Measurements from ENCODE around the gene TNNC1.

TNNC1 gene

DNA sequence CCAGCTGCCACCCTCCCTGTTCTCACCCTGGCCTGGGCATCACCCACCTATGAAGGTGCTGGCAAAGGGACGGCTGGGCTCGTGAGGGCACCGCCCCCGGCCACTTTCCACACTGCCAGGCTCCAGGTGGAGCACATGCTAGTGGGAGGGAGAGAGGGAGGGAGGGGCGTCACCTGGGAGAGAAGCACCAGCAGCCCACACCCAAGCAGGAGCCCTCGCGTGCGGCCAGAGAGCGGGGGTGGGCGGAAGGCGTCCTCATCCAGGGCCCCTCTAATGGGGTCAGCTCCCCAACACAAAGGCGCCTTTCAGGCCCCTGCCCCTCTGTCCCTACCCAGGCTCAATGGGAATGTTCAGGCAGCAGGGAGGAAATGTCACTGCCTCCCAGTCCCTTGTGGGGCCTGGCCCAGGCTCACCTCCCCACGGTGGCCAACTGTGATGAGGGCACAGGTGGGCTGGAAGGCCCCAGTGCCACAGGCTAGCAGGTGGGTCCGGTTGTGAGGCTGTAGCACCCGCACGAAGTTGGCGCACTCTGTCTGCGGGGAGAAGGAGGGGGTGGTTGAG lies 12.0 kb downstream of the TNNC1 start:
- DNase-seq, result no peak

DNA sequence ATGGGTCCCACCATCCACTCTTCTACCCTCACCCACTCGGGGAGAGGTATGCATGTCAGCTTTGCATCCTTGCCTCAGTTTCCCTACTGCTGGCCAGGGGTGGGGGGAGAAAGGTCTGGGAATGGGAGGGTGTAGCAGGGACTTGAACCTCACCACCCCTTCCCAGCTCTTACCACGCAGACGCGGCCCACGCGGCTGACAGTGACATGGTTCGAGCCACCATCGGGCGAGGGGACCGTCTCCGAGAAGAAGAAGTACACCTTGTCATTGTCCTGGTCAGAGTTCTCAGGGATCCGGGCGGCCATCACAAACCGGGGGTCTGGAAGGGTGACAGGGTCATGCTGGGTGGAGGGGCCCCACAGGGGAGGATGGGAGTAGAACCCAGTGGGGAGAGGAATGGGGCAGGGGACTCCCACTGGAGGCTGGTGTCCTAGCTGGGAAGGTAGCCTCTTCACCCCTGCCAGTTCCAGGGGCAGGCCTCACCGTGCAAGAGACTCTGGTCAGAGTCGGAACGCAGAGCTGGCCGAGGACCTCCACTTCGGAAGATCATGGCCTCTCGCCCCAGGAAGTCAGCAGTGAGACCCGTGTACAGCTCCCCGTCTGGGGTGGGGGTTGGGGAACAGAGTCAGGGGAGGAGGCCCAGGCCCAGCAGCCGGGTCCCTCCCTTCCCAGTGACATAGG lies 12.6 kb downstream of the TNNC1 start:
- no peak for DNase-seq

DNA sequence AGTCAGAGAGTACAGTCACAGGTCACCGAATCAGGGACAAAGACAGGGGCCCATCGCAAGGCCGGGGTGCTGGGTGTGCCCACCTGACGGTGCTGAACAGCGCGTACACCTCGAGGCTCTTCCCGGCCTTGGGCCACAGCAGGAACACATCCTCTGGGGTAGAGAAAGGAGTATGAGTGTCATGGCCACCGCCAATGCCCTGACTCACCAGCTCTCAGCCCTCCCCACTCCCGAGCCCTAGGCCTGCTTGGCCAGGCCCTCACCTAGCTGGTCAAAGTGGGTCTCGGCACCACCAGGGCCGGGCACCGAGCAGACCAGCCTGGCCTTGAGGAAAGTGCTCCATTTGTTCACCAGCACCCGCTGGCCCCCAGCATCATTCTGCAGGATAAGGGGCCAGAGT lies 13.2 kb downstream of the TNNC1 start:
- DNase-seq, result no peak

DNA sequence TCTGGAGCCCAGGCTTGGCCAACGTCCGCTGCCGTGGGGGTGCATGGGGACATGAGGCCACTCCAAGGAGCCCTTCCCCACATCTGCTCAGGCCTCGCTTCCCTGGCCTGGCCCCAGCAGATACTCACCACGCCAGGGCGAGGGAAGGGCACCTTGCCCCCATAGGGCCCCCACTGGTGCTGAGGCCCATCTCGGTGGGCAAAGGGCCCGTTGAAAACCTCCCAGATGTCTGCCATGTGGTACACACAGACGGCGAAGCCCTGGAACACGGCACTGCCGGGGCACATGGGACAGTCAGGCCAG lies 13.6 kb downstream of the TNNC1 start:
- DNase-seq, result no peak

DNA sequence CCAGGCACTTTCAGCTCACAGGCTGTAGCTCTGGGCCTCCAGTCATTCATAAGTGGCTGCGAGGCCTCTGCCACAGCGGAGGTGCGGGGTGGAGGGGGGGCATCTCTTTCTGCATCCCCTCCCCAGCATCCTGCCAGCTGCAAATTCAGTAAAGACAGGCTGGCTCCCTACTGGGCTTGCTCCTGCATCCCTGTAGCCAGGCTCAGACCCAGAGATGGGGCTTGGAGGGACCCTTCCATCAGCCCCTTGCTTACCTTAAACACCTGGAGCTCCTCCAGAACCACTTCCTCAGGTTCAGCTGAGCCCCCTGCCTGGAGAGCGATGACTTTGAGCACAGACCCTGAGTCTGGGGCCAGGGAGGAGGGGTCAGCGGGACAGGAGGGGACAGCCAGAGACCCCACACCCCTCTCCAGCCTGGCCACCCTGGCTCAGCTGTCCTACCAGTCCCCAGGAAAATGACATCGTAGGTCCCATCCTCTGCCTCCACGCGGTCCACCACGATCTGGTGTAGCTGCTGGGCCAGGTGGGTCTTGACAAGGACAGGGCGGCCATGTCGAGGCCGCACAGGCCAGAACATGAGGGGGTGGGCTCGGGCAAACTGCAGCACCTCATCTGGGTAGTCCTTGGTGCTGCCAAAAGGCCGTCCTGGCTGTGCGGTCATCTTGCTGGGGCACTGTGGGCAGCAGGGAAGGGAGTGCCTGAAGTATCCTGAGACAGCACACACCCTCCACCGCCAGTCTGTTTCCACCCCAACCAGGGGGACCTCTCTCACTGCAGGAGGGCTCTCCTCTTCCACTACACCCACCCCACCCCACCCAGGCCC lies 14.2 kb downstream of the TNNC1 start:
- DNase-seq, result no peak

DNA sequence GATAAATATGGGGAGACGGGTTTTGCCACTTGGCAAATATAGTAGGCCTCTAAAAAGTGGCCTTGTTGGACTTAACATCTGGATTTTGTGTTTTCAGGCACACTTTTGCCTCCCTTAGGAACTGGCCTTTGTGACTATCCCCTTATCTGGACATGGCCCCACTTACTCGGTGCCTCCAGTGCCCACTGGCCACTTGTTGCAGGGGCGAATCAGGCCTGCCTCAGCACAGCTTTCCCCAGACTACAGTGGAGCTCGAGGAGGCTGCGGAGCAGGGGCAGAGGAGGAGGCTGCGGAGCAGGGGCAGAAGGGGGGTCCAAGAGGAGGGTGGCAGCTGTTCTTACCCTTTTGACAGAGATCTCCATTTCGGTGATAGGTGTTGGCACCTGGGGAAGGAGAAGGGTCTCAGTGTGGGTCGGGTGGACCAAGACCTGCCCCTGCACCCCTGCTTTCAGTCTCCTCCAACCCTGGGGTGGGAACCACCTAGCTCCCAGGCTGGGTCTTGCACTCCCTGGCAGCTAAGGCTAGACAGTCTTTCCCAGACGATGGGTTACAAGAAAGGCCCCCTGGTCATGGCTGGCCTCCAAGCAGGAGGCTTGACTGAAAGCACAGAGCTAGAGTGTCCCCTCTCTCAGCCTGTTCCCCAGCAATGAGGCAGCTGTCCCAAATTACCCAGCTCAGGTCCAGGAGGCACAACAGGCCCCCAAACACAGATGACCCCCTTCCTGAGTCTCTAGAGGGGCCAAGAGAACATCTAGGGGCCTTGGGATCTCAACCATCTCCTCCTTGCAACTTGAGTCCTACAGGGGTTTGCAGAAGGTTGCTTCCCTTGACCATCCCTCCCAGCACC lies 15.0 kb downstream of the TNNC1 start:
- no peak for DNase-seq

DNA sequence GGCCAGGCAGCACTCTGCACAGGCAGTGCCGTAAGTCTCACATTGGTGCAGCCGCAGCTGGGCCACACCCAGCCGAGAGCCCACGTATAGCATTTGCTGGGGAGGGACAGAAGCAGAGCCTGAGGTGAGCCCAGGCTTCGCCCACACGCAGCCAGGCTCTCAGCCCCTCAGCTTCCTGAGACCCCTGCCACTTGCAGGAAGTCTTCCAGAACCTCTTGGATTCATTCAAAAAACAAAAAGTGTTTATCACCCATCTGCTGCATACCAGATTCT lies 15.8 kb downstream of the TNNC1 start:
- DNase-seq, result no peak

DNA sequence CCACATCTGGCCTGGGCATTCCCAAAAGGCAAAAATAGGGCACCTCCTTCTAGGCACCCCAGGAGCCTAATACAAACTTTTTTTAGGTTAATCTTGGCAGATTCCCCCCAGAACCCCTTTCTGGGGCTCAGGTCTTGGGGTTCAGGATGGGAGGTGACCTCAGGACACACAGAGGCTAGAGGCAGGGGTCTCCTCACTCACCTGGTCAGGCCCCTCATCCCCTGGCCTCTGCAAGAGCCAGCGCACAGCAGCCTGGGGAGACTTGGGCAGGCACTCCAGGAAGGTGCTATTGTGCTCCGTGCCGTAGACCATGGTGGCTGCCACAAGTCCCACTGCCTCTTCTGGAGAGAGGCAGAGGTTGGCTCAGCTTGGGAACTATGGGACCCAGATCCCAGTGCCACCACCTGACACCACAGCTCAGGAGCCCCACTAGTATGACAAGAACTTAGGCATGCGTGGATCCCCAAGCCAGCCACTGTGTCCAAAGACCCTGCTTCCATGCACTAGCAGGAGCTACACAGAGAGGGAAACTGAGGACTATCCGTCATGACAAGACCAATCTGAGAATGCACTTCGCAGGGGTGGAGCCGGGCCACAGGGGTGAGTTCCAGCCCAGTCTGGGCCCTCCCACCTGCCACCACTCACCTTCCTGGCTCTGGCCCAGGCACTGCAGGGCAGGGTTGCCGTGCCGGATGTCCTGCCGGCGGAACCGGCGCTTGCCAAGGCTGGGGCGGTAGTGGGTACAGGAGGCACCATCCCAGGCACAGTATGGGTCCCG lies 16.3 kb downstream of the TNNC1 start:
- no peak for DNase-seq

DNA sequence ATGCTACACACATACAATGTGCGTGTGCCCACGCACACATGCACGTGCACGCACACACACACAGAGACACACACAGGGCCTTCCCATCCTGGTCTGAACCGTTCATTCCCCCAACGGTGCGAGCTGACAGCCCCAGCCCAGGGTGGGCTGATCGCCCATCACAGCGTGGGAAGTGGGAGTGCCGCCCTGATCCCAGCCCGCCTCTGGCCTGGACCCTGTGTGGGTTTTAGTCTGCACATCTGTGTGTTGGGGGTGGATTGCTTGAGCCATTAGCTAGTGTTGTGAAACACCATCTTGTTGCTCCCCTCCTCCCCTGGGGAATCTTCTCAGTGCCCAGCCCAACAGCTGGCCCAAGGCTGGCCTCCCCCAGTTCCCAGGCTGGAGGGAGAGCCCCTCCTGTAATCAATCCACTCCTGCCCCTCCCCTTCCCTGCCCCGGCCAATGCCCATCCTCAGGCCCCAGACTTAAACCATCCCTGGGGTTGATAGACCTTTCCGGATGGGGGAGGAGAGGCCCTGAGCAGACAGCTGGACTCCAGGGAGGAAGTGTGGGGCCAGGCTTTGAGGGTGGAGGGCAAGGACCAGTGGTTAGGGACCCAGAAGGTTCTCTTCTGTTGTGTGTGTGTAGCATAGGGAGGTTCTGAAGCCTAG lies 17.2 kb downstream of the TNNC1 start:
- no peak for DNase-seq

DNA sequence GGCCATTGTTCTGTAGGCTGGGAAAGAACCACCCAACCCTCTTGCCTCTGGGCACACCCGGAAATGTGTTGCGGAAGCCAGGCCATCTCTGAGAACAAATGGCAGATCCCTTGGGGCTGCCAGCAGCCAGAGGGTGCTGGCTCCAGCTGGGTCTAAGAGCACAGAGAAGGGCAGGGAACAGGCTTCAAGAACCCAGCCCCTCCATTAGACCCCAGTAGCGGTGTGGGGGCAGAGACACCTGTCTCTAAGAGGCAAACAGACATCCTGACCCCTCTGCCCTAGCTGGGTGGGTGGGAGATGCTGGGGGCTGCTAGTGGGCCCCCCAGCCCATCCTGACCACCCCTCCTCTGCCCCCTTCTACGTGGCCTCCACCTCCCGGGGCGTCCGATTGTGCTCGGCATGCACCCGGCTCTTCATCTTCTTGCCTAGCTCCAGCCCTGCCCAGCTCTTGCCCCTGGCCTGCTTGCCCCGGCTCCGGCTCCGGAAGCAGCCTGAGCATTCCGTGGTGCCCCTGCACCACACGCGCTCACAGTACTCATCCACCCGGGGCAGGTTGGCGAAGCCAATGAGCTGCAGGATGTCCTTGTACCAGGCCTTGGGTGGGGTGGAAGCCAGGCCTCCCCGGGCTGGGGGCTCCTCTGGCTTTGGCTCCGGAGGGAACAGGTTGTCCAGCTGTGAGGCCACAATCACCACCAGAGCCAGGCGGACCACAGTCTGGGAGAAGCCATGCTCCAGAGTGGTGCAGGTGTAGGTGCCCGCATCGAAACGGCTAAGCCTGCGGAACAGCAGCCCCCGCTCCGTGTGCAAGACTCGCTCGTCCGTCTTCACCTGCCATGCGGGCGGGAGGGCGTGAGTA lies 18.4 kb downstream of the TNNC1 start:
- DNase-seq, result no peak

DNA sequence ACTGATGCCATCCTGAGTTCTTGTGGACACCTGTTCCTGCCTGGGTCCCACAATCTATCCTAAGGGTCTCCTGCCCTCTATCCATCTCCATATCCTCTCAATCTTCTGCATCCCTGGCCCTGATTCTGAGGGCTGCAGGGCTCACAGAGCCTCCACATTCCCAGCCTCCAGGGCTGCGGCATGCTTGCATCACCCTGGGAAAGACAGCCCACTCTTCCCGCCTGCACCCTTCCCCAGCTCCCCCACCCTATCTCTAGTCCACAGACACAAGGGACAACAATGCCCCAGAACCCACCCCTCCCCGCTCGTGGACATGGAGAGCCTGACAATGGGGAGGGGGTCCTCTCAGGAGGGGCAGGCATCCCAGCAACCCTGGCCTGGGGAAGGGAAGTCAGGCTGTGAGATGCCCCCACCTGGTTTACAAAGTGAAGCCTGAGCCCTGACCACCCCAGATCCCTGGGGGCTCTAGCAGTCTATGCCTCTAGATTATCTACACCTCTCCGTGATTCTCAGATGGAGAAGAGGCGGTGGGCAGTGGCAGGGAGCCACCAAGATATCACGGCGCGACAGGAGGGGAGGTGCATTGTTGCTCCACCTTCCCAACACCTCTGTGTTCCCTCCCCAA lies 19.2 kb downstream of the TNNC1 start:
- DNase-seq, result no peak

DNA sequence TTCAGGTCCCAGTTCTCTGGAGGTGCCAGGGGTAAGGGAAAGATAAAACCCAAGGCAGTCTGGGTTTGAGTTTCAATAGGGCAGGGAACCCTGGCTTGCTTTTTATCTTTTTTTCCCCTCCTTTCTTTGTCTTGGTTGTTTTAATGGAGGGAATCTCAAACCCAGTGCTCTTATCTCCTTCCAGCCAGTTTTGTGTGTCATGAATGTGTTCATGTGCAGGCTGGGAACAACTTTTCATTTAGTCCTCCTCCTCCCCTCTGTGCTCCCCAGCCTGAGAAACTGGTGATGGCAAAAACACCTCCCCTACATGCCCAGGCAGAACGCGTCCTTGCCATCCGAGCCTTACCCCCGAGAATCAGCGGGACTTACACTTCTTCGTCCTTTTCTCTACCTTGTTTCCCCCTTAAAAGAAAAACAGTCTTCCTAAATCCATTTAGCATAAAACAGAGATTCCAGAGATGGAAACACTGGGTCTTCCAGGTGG lies 19.8 kb downstream of the TNNC1 start:
- no peak for DNase-seq

DNA sequence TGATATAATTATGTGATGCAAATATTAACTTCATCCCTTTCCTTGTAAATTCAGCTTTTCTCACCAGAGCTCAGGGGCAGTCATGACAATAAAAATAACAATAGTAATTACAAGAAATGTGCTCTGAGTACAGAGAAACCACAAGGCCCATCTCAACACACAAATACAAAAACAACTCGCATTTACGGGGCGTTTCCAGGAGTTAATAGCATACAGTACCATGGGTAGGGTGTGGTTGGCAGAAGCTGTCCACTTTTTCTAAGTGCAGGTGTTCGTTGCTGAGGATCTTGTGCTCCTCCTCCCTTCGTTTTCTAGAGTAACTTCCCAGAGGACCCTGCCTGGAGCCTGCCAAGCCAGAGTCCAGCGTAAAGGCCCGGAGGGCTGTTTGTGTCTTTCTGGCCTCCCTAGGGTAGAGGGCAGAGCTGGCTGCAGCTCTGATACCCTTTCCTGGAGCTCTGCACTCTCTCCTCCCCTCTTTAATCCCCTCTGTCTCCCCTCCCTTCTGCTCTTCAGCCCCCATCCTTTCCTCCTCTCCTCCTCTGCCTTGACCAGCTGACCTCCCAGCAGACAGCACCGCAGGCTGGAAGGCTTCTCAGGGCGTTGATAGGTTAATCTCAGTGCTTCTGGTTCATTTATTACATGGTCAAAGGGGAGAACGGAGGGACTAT lies 20.4 kb downstream of the TNNC1 start:
- DNase-seq, result no peak

DNA sequence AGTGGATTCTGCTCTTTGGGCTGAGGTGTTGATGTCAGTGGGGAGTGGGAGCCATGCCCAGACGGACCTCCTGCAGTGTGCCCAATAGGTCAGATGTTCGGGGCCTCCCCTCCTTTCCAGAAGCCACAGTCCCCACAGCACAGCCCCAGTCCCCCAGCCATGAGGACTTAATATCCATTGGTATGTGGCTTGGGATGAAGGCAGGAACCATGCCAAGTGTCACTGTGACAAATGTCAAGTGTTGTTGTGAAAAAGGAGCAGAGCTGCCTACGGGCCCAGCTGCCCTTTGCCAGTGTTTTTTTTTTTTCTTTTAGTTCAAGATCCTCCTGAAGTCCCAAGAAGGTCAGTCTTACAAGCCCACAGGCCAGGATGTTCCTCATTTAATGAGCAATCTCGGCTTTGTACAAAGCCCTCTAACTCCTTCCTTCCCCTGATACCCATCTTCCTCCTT lies 21.1 kb downstream of the TNNC1 start:
- no peak for DNase-seq

DNA sequence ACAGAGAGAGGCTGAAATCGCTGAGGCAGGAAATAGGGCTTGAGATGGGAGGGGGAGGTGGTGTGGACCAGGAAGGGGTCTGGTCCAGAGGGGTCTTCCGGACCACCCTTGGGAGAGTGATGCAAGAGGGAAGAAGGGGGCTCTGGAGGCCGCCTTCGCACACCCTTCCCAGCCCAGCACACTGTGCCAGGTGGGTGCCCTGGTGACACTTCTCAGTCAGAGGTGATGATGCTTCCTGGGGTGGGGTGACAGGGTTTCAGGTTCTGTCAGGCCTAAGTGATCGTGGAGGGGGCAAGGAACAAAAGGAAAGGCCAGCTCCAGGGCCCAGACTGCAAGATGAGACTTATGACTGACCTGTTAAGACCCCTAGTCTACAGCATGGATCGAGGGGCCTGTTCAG lies 21.6 kb downstream of the TNNC1 start:
- no peak for DNase-seq

DNA sequence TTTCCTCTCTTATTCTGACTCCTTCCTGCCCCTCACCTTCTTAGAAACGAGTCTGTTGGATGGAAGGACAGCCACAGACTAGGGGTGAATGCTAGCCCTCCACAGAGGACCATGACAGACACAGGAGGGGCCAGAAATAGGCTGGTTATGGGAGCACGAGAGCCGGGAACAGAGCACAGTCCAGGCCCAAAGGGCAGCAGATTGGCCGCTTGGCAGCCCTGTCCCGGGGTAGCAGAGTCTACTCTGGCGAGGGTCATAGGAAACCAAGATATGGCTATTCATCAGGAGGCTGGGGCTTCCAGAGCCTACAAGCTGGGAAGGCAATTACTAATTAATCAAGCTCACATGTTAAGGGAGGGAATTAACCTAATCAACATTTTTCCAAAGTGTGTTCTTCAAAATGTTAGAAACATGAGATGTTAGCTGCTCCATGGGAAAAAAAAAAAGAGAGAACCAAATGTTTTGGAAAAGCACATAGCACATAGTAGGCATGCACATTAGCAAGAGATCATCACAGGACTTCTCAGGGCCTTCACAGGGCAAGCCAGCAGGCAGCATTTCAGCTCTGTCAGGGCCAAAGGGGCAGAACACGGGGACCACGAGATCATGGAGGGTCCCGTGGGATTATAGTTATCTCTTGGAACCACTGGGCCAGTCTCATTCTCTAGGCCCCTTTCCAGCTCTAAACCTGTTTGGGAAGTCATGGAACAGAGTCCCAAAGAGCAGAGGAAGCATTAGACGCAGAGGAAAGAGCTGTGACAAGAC lies 22.2 kb downstream of the TNNC1 start:
- no peak for DNase-seq

DNA sequence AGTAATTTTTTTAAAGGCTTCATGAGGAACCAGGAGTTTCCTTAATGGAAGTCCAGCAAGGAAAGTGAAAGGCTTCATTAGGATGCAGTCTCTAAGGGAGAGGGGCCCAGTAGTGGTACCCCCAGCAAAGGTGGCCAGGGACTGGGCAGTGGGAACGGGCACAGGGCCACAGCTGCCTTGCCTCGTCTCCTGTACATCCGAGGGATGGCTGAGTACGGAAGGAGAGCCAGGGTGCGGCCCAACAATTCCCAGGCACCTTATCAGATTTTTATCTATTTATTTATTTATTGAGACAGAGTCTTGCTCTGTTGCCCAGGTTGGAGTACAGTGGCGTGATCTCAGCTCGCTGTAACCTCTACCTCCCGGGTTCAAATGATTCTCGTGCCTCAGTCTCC lies 23.4 kb downstream of the TNNC1 start:
- no peak for DNase-seq

DNA sequence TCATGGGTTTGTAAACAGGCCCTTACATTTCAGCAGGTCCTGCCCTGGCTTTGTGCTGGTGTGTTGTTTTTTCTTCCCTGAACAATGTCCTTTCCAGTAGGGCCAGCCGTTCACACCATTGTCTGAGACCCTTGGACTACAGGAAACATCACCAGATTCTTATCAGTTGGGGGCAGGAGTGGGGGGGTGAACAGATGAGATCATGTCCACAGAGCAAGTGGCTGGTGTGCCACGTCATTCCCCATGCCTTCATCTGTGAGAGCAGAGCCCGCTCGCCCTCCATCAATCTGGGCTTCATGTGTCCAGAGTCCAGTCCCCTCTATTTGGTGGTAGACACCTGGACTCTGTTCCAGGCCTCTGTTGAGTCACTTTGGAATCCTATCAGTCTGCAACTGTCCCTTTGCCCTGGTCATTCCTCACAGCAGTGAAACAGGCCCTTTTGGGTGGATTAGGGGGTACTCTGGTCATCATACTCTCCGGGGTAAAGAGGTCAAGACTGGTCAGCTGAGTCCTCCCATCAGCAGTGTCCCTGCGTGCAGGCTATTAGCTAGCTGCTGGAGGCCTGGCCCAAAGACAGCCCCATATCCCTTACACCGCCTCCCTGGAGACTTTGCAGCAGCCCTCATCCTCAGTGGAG lies 23.9 kb downstream of the TNNC1 start:
- no peak for DNase-seq

DNA sequence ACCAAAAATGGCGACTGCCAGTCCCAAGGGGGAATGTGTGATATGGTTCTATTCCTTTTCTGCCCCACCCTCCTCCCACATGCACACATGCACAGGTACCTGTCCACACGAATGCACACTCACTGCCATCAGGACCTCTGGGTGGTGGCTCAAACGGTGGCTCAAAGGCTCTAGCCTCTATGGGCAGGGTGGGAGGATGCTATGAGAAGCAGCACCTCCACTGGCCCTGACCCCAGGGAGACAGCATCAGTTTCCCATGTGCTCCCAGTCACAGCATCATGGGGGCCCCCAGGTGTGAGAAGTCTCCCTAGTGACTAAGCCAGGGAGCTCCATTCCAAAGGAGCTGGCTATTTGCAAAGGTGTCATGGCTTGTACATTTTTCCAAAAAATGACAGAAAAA lies 24.8 kb downstream of the TNNC1 start:
- no peak for DNase-seq
